Erythroblast (primary cell): ENCODE results near the gene SYT3.
"Not testable (repeated sequence)": the region's sequence is repeated elsewhere in the genome, so short reads cannot be mapped to it uniquely, and the experiment has no call there.

Experiments used
- GATA1 ChIP-seq: IDR thresholded peaks from 2 replicates; pipeline ENCODE4 v1.6.1; 2011; ENCODE audit warnings: low read depth, mild to moderate bottlenecking, control low read depth, low read length, moderate library complexity
- POLR2A ChIP-seq: IDR thresholded peaks from 2 replicates; pipeline ENCODE4 v1.6.1; 2011; ENCODE audit warnings: mild to moderate bottlenecking, low read length

DNA sequence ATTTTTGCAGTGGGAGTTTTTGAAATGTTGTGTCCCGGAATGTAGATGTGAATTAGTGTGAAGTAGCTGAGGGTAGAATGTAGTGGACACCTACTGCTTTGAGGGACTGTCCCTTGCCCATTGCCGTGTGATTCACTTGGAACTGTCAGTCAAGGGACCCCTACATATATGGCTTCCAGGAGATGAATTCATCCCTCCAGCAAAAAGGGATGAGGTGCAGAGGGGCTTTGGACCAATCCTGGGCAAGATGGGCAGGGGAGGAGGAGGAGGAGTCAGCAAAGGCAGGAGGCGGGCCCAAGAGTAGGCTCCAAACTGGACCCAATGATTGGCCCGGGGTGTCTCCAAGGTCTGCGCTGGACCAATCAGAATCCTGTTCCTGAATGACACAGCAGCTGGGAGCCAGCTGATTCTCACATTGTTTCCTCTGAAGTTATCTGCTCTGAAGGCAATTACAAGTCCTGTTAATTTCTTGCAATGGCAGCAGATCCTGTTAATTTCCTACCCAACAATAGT is 19.2 kb downstream of the SYT3 start:
- TF ChIP-seq POLR2A, GATA1: not testable (repeated sequence)
